HepG2 (cell line): ENCODE results near the gene UNC13D. TPM values are rescaled to one million over a fixed set of nuclear protein-coding genes. Genes with fewer than 3 reads are reported as not detected.
A peak's percentile ranks its signal among the peaks of the same experiment; 100 is the strongest.

Source experiments
- FOSL2 ChIP-seq: sonication (generic); formaldehyde crosslinking; IDR thresholded peaks from 2 replicates; pipeline ENCODE4 v1.4.0; 2020; ENCODE audit warnings: missing genetic modification reagents
- HIVEP1 ChIP-seq: sonication (generic); formaldehyde crosslinking; IDR thresholded peaks from 2 replicates; pipeline ENCODE4 v1.4.0; 2020; ENCODE audit warnings: mild to moderate bottlenecking, missing genetic modification reagents
- ISX ChIP-seq: sonication (generic); formaldehyde crosslinking; conservative IDR thresholded peaks from 2 replicates; pipeline ENCODE4 v1.5.0; 2020; ENCODE audit warnings: missing genetic modification reagents
- KLF16 ChIP-seq, 2 experiments: sonication (generic) in 1 of 2; formaldehyde crosslinking in 1 of 2; IDR thresholded peaks; 2 replicates each; pipeline versions ENCODE4 v1.6.1 to v1.8.0; 2016 to 2023; ENCODE audit warnings: missing genetic modification reagents in 2 of 2, missing compliant biosample characterization in 1 of 2
- RARA ChIP-seq: IDR thresholded peaks from 2 replicates; pipeline ENCODE4 v1.6.1; 2016; ENCODE audit warnings: missing genetic modification reagents, missing compliant biosample characterization
- SUZ12 ChIP-seq: fragments of 150-350 bp; IDR thresholded peaks from 2 replicates; pipeline ENCODE4 v1.6.1; 2014; ENCODE audit warnings: low read depth, low read length
- ZNF121 ChIP-seq: sonication (generic); formaldehyde crosslinking; IDR thresholded peaks from 2 replicates; pipeline ENCODE4 v1.5.0; 2020; ENCODE audit warnings: mild to moderate bottlenecking, missing genetic modification reagents
- ZNF138 ChIP-seq: sonication (generic); formaldehyde crosslinking; IDR thresholded peaks from 2 replicates; pipeline ENCODE4 v1.5.0; 2020; ENCODE audit warnings: mild to moderate bottlenecking, low read depth, missing genetic modification reagents
- ZNF234 ChIP-seq: sonication (generic); formaldehyde crosslinking; conservative IDR thresholded peaks from 2 replicates; pipeline ENCODE4 v1.5.1; 2020; ENCODE audit warnings: mild to moderate bottlenecking, missing genetic modification reagents
- polyA plus RNA-seq, 8 experiments: library from polyadenylated mRNA; depleted of rRNA in 3 of 8; stranded (reverse) in 7 of 8; unstranded in 1 of 8; fragments of >200 nt; fragmentation: Illumina TruSeq in 4 of 8; extraction: Trizol in 4 of 8; gene quantifications; 2 replicates each; pipeline versions ENCODE4 v1.2.1 to v1.2.3, GENCODE V29; 2011 to 2016; ENCODE audit warnings: low read depth in 4 of 8, missing spikeins in 1 of 8, mixed read lengths in 1 of 8; ENCODE audit not compliant: insufficient read depth in 1 of 8
- total RNA-seq, 5 experiments: library from RNA; depleted of rRNA; stranded (reverse); fragments of >200 nt; fragmentation: Illumina TruSeq; extraction: Trizol; gene quantifications; 2 replicates each; pipeline ENCODE4 v1.2.3, GENCODE V29; 2016; ENCODE audit warnings: low read depth in 1 of 5
- TF ChIP-seq, protein P1 (sequence below): sonication (generic); formaldehyde crosslinking; IDR thresholded peaks from 2 replicates; pipeline ENCODE4 v1.4.0; 2020; ENCODE audit warnings: missing genetic modification reagents, borderline replicate concordance
- TF ChIP-seq, protein P2 (sequence below): sonication (generic); formaldehyde crosslinking; IDR thresholded peaks from 2 replicates; pipeline ENCODE4 v1.4.0; 2020; ENCODE audit warnings: missing genetic modification reagents, low read depth, mild to moderate bottlenecking, borderline replicate concordance
- TF ChIP-seq, protein P3 (sequence below): sonication (generic); formaldehyde crosslinking; IDR thresholded peaks from 2 replicates; pipeline ENCODE4 v1.4.0; 2020; ENCODE audit warnings: low read depth, mild to moderate bottlenecking, missing genetic modification reagents
- TF ChIP-seq, protein P4 (sequence below), 2 experiments: sonication (generic) in 1 of 2; formaldehyde crosslinking in 1 of 2; IDR thresholded peaks; 2 replicates each; pipeline versions ENCODE4 v1.4.0 to v1.6.1; 2016 to 2020; ENCODE audit warnings: borderline replicate concordance in 1 of 2, low read depth in 1 of 2, mild to moderate bottlenecking in 1 of 2, missing genetic modification reagents in 1 of 2

Gene UNC13D
- total and polyA plus RNA-seq, 2 of the 13 experiments (the other 11 are each of a cell fraction or from before 2014, with no cell fraction given) = 29.7 to 42.7 TPM

DNA sequence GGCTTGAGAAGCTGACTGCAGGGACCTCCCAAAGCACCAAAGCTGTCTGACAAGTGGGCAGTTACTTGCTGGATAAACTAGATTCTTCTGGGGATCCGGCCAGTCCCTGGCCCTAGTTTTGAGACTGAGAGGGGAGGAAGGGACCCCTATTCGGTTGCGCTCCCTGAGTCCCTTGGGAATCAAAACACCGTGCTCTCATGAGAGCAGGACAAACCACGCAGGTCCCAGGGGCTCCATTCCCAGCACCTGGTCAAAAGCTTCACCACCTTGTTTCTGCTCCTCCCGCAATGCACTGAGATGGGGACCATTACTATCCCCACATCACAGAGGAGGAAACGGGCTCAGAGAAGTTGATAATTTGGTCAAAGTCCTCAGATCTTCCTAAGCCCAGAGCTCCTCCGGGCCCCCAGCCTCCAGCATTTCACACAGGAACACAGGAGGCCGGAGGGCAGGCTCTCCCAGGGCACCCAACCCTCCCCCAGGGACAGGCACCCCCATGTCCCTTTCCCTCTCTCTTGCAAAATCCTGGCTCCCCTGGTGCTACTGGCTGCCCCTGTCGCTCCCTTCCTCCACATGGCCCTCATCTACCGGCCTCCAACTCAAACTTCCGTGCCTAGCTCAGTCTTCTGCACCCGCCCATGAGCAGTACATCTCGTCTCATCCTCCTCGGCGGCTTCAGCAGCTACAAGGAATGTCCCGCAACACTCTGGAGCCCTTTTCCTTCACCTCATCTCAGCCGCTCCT, 49.3 kb upstream of the UNC13D start (continued):
- no peak for TF ChIP-seq ZNF138
- TF ChIP-seq RARA = no peak
- TF ChIP-seq, protein P1, sequence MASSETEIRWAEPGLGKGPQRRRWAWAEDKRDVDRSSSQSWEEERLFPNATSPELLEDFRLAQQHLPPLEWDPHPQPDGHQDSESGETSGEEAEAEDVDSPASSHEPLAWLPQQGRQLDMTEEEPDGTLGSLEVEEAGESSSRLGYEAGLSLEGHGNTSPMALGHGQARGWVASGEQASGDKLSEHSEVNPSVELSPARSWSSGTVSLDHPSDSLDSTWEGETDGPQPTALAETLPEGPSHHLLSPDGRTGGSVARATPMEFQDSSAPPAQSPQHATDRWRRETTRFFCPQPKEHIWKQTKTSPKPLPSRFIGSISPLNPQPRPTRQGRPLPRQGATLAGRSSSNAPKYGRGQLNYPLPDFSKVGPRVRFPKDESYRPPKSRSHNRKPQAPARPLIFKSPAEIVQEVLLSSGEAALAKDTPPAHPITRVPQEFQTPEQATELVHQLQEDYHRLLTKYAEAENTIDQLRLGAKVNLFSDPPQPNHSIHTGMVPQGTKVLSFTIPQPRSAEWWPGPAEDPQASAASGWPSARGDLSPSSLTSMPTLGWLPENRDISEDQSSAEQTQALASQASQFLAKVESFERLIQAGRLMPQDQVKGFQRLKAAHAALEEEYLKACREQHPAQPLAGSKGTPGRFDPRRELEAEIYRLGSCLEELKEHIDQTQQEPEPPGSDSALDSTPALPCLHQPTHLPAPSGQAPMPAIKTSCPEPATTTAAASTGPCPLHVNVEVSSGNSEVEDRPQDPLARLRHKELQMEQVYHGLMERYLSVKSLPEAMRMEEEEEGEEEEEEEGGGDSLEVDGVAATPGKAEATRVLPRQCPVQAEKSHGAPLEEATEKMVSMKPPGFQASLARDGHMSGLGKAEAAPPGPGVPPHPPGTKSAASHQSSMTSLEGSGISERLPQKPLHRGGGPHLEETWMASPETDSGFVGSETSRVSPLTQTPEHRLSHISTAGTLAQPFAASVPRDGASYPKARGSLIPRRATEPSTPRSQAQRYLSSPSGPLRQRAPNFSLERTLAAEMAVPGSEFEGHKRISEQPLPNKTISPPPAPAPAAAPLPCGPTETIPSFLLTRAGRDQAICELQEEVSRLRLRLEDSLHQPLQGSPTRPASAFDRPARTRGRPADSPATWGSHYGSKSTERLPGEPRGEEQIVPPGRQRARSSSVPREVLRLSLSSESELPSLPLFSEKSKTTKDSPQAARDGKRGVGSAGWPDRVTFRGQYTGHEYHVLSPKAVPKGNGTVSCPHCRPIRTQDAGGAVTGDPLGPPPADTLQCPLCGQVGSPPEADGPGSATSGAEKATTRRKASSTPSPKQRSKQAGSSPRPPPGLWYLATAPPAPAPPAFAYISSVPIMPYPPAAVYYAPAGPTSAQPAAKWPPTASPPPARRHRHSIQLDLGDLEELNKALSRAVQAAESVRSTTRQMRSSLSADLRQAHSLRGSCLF (CRISPR knock-in tag) = no peak
- no peak for TF ChIP-seq HIVEP1 (CRISPR knock-in tag)
- TF ChIP-seq, protein P2, sequence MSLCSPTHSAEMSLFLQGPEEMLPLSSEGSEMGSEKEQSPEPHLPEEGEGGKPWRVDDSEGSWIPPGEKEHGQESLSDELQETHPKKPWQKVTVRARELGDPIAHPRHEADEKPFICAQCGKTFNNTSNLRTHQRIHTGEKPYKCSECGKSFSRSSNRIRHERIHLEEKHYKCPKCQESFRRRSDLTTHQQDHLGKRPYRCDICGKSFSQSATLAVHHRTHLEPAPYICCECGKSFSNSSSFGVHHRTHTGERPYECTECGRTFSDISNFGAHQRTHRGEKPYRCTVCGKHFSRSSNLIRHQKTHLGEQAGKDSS = peak; percentile 60; the same call in 1 of the 2 replicates
- TF ChIP-seq FOSL2 = no peak
- TF ChIP-seq ZNF234 (CRISPR knock-in tag) = no peak
- TF ChIP-seq ISX = 0 out of 2 replicates have a peak, but pooled peaks have one; percentile 17
- no peak for TF ChIP-seq ZNF121 (CRISPR knock-in tag)
- TF ChIP-seq, protein P3, sequence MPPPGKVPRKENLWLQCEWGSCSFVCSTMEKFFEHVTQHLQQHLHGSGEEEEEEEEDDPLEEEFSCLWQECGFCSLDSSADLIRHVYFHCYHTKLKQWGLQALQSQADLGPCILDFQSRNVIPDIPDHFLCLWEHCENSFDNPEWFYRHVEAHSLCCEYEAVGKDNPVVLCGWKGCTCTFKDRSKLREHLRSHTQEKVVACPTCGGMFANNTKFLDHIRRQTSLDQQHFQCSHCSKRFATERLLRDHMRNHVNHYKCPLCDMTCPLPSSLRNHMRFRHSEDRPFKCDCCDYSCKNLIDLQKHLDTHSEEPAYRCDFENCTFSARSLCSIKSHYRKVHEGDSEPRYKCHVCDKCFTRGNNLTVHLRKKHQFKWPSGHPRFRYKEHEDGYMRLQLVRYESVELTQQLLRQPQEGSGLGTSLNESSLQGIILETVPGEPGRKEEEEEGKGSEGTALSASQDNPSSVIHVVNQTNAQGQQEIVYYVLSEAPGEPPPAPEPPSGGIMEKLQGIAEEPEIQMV (CRISPR knock-in tag) = 0 out of 2 replicates have a peak, but pooled peaks have one; percentile 18
- TF ChIP-seq KLF16 (CRISPR knock-in tag; IDR thresholded peaks at IDR 0.05) = no peak
- TF ChIP-seq, protein P4, sequence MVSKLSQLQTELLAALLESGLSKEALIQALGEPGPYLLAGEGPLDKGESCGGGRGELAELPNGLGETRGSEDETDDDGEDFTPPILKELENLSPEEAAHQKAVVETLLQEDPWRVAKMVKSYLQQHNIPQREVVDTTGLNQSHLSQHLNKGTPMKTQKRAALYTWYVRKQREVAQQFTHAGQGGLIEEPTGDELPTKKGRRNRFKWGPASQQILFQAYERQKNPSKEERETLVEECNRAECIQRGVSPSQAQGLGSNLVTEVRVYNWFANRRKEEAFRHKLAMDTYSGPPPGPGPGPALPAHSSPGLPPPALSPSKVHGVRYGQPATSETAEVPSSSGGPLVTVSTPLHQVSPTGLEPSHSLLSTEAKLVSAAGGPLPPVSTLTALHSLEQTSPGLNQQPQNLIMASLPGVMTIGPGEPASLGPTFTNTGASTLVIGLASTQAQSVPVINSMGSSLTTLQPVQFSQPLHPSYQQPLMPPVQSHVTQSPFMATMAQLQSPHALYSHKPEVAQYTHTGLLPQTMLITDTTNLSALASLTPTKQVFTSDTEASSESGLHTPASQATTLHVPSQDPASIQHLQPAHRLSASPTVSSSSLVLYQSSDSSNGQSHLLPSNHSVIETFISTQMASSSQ (IDR thresholded peaks at IDR 0.05; ENCODE audit: low read depth) = no peak
- TF ChIP-seq, protein P4 (CRISPR knock-in tag; IDR thresholded peaks at IDR 0.05; ENCODE audit: borderline replicate concordance) = 0 out of 2 replicates have a peak, but pooled peaks have one; percentile 9
- no peak for TF ChIP-seq SUZ12
